ENCODE results near the gene MRFAP1.
"Not testable (repeated sequence)": the region's sequence is repeated elsewhere in the genome, so short reads cannot be mapped to it uniquely, and the experiment has no call there.

MRFAP1 gene

GRCh38 chr4:6672541-6673190 is 32.2 kb downstream of the MRFAP1 start:
- DNase-seq, result not testable (repeated sequence)

GRCh38 chr4:6673191-6673659 is 32.7 kb downstream of the MRFAP1 start:
- DNase-seq, result peak in 1 of 2 experiments; percentile 64

DNA sequence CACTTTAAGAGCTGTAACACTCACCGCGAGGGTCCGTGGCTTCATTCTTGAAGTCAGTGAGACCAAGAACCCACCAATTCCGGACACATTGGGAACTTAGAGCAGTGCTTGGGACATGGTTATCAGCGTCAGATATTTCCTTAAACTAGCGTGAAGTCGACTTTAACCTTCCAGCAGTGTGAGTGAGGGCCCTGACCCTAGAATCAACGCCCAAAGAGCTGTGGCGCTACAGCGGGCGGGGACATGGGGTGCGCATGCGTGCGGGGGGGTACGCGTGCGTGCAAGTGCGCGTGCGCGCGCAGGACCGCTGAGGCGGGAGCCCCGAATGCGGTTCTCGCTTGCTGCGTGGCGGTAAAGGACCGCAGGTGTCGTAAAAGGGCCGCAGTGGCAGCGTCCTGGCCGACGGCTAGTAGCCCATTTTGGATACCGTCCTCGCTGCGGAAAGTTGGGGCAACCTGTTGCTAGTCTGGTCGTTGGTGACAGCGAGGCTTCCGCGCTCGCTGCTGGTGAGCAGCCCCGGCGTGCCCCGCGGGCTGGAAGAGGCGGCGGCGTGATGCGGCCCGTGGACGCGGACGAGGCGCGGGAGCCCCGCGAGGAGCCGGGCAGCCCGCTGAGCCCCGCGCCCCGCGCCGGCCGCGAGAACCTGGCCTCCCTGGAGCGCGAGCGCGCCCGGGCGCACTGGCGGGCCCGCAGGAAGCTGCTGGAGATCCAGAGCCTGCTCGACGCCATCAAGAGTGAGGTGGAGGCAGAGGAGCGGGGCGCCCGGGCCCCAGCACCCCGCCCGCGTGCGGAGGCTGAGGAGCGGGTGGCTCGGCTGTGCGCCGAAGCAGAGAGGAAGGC is 33.4 kb downstream of the MRFAP1 start:
- DNase-seq, result peak; percentile 90 to 93

GRCh38 chr4:6674500-6675149 is 34.1 kb downstream of the MRFAP1 start:
- peak; percentile 35 to 73 for DNase-seq

GRCh38 chr4:6676722-6677558 is 36.5 kb downstream of the MRFAP1 start:
- DNase-seq, result no peak

GRCh38 chr4:6680372-6681034 is 40.0 kb downstream of the MRFAP1 start:
- DNase-seq, result no peak

DNA sequence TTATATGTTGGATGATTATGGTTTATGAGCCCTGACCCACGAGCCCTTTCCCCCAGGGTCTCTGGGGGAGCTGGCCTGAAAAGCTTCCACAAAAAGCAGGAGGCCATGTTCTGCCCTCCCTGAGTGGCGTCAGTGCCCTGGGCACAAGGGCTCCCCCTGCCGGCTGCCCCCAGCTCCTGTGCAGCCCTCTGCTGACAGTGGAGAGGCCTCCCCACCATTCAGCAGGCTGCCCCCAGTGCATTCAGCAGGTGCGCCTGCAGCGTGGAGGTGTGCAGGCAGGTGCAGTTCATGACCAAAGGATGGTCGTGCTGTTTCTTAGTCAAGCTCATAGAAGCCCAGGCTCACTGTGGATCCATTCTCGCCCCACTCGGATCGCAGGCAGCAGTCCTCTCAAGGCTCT is 40.7 kb downstream of the MRFAP1 start:
- DNase-seq, result no peak

DNA sequence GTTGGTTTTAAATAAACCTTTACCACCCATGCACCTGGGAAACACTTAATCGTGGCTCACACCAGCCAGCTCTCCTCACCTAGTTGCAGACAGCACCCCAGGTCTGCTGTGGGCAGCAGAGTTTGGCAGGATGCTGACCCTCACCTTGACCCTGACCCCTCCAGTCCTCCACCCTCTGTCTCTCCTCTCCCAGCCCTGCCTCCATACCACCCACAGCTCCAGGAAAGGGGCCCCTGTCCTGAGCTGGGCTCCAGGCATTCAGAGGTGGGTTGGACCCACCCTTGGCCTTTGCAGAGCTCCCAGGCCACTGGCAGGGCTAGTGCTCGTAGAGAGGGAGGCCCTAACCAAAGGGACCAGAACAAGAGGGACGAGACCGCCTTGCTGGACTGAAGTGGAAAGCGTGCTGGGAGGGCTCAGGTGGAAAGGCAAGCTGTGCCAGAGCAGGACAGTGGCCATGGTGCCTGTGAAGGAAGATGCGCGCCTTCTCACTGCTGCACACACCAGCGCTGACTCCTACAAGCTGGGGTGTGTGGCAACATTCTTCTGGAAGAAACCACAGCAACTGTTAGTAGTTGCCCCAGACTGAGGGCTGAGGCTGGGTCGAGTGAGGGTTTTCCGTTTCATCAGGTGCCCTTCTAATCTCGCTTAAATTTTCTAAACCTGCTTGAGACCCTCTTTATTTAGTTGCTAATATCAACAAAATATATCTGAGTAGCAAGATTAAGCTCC is 42.5 kb downstream of the MRFAP1 start:
- no peak for DNase-seq

DNA sequence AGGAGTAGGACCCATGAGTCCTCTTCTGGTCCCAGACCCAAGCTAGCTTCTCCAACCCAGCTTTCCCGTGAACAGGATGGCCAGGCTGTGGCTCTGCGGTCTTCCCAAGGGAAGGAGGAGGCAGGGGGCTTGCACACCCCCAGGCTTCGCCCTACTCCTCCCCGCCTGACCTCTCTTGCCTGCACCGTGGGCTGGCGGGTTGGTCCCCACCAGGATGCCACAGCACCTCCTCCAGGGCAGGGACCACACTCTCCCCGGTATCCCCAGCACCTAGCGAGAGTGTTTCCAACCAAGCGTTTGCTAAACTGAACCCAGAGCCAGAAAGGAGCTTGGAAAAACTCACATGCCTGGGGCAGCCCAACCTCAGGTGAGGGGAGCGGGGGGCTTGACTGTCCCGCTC is 44.2 kb downstream of the MRFAP1 start:
- no peak for DNase-seq

GRCh38 chr4:6686104-6686787 is 45.8 kb downstream of the MRFAP1 start:
- DNase-seq, result no peak

DNA sequence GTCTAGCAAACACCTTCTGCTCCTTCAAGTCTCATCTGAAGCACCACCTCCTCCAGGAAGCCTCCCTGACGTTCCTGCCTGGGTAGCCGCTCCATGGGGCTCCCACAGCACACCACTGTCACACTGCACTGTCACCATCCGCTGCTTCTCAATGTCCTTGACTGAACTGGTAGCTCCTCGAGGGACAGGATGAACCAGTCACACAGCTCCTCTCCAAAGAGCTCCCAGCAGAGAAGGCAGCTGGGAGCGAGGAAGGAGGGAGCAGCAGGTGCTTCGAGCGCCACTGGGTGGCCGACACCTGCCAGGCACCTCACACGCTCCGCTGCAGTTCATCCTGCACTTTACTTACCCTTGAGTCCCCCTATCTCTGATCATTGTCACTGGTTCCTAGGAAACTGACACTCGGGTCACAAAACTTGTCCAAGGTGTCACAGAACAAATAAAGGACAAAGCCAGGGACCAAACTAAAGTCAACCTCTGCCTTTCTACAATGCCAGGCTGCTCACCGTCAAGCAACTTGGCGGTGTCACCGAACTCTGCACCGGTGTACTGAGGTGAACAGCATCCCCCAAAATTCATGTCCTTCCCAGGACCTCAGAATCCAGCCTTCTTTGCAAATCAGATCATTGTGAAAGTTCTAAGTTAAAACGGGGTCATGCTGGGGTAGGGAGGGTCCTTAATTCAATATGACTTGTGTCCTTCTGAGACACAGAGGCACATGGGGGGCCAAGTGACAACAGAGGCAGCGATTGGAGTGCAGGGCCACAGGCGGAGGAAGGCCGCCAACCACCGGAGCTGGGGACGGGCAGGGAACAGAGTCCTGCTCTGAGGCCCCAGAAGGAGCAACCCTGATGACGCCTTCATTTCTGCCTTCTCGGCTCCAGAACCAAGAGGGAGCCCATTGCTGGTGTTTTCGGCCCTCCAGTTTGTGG is 47.7 kb downstream of the MRFAP1 start:
- no peak for DNase-seq

GRCh38 chr4:6688879-6689505 is 48.5 kb downstream of the MRFAP1 start:
- peak; percentile 57 to 71 for DNase-seq

DNA sequence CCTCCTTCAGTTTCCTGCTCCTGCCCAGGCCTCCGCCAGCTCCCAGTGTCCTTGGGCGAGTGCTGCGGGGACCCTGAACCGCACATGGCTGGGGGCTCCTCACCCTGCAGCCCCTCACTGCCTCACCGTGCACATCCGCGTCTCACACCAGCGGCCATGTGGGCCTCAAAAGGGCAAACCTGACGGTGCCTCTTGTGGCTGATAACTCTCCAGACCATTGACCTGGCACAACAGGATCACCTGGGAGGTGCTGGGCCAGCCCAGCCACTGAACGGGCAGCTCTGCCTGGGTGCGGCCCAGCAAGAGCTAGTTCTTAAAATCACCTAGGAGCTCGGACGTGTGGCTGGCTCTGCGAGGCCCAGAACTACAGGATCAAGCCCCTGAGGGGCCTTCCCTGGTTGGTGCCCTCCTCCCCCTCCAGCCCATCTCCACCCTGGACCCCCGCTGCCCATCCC is 49.0 kb downstream of the MRFAP1 start:
- no peak for DNase-seq
